NB4 (cell line): ENCODE measurements around the gene B4GALT5.

ENCODE experiments used
- DNase-seq: peaks from one replicate; pipeline ENCODE4 v3.0.0; 2010; ENCODE audit warnings: low read depth
- H3K4me3 ChIP-seq: one replicate; pipeline ENCODE4 v1.5.1; 2011; ENCODE audit warnings: mild to moderate bottlenecking, low read depth, low read length, moderate library complexity
- CTCF ChIP-seq: IDR thresholded peaks from one replicate; pipeline ENCODE4 v1.5.1; 2012; ENCODE audit warnings: low read depth, low read length
- MYC ChIP-seq: IDR thresholded peaks from 2 replicates; pipeline ENCODE4 v1.6.1; 2011; ENCODE audit warnings: low read depth, low read length
- POLR2A ChIP-seq: IDR thresholded peaks from 2 replicates; pipeline ENCODE4 v1.6.1; 2011; ENCODE audit warnings: mild to moderate bottlenecking; ENCODE audit not compliant: insufficient read length; ENCODE audit errors: extremely low read depth
- TF ChIP-seq, protein P1 (sequence below): IDR thresholded peaks from 2 replicates; pipeline ENCODE4 v1.6.1; 2011; ENCODE audit warnings: low read depth, low read length

B4GALT5 gene

GRCh38 chr20:49666911-49667310, 46.8 kb downstream of the B4GALT5 start:
- no peak for DNase-seq
- no peak for TF ChIP-seq CTCF
- H3K4me3 ChIP-seq = no peak overlapping the region

DNA sequence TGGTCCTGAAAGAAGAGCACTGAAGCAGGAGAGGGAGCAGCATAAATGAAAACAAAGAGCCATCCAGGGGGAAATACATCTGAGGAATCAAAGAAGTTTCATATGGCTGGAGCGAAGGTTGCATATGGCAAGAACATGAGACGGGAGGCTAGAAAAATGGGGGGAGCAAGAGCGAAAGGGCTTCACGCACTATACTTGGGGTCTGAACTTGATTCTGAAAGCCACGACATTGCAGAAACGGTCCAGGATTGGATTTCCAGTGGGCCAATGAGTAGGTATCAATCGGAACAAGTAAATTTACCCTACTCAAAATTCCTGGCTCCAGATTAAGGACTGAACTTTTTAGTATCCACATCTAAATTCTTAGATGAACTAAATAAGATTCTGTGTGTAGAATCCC, 47.9 kb downstream of the B4GALT5 start:
- TF ChIP-seq, protein P1, sequence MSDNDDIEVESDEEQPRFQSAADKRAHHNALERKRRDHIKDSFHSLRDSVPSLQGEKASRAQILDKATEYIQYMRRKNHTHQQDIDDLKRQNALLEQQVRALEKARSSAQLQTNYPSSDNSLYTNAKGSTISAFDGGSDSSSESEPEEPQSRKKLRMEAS = no peak
- TF ChIP-seq MYC (no peak), CTCF (no peak)
- DNase-seq = no peak
- H3K4me3 ChIP-seq = no peak overlapping the region

DNA sequence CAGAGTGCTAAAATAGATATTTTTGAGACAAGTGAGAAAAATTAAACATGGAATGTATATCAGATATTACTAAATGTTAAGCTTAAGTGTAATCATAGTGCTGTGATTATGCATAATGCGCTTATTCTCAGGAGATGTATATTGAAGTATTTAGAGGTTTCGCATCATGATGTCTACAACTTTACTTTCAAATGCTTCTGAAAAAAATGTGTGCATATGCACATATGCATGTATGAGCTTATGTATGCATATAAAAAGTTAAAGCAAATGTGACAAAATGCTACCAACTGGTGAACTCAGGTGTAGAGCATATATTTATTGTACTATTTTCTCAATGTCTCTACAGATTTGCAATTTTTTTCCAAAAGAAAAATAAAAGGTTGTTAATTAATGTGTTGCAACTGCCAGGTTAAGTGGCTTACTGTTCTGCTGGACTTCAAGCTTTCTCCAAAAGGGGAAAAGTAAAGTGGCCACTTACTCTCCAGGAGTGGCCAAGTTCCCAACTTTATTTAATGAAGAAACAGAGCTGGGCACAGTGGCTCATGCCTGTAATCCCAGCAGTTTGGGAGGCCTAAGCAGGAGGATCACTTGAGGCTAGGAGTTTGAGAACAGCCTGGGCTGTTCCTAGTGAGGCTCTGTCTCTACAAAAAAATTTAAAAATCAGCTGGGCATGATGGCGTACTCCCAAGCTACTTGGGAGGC, 48.9 kb downstream of the B4GALT5 start:
- no peak overlapping the region for H3K4me3 ChIP-seq
- TF ChIP-seq CTCF = no peak
- TF ChIP-seq POLR2A = no peak
- TF ChIP-seq, protein P1 = no peak
- no peak for TF ChIP-seq MYC
- DNase-seq = no peak

DNA sequence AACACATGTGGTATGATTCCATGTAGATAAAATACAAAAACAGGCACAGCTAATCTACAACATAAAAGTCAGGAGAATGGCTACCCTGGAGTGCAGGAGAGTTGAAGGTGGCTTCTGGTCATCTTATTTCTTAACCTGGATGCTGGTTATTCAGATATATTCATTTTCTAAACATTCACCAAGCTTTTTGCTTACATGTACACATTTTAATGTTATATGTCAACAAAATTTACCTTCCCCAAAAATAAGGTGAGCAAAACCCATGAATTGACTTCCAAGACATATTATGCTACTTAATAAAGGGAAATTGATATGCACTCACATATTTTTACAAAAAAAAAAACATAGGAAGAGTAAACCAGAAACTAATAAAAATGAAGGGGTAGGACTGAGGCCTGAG, 50.6 kb downstream of the B4GALT5 start:
- no peak overlapping the region for H3K4me3 ChIP-seq
- no peak for DNase-seq
- TF ChIP-seq CTCF (no peak), POLR2A (no peak)
- TF ChIP-seq, protein P1 = no peak

DNA sequence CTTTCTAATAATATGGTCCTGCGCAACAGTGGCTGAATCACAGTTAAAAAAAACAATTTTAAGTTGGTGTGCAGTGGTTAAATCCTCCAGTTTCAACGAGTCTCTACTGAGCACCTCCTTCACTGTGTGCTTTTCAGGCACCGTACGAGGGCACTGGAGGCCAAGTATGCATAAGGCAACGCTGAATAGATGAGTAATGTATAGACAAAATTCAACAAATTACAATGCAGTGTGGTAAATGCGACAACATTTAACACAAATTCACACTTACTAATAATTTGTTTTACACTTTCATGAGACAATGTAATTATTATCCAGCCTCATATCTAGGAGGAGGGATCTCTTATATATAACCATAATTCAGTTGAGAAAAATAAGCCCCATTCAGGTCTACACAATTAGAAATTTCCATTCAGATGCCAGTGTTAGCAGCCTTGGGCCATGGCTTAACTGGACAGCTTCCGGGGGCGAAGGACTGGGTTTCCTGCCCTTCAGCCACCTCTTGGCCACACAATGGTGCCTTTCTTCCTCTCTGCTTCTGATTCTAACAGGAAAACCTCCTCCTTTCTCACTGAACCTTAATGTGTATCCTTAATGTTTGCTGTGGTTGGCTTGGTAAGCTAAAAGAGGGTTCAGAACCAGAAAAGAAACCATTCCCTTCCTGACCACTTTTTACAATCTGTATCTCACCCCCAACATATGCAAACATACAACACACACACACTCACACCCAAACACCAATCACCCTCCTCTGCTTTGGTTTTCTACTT, 51.9 kb downstream of the B4GALT5 start:
- TF ChIP-seq POLR2A (no peak), MYC (no peak), CTCF (no peak)
- TF ChIP-seq, protein P1 = no peak
- no peak for DNase-seq
- no peak overlapping the region for H3K4me3 ChIP-seq
